ENCODE results near the gene CACNA1G.

CACNA1G gene

GRCh38 chr17:50570032-50570431 lies 9.5 kb downstream of the CACNA1G start:
- no peak for DNase-seq

- DNase-seq, result no peak
Measured at GRCh38 chr17:50570528-50570927, 10.0 kb downstream of the CACNA1G start.

- DNase-seq, result no peak
Measured at GRCh38 chr17:50571681-50572080, 11.2 kb downstream of the CACNA1G start.

- no peak for DNase-seq
Measured at GRCh38 chr17:50572541-50572940, 12.0 kb downstream of the CACNA1G start.

- peak; percentile 78 to 91 for DNase-seq
Measured at GRCh38 chr17:50573866-50574611, 13.5 kb downstream of the CACNA1G start.

- DNase-seq, result peak; percentile 38 to 71
Measured at GRCh38 chr17:50575581-50576210, 15.2 kb downstream of the CACNA1G start.

- no peak for DNase-seq
Measured at GRCh38 chr17:50576864-50577263, 16.3 kb downstream of the CACNA1G start.

GRCh38 chr17:50577451-50577954 lies 17.0 kb downstream of the CACNA1G start:
- DNase-seq, result no peak

- DNase-seq, result no peak
Measured at GRCh38 chr17:50578173-50578572, 17.7 kb downstream of the CACNA1G start.

GRCh38 chr17:50579399-50579798 lies 18.9 kb downstream of the CACNA1G start:
- no peak for DNase-seq

GRCh38 chr17:50580646-50581045 lies 20.1 kb downstream of the CACNA1G start:
- peak in 1 of 2 experiments; percentile 48 for DNase-seq

- no peak for DNase-seq
Measured at GRCh38 chr17:50581316-50581715, 20.8 kb downstream of the CACNA1G start.

GRCh38 chr17:50582741-50583140 lies 22.2 kb downstream of the CACNA1G start:
- DNase-seq, result no peak

GRCh38 chr17:50583641-50584040 lies 23.1 kb downstream of the CACNA1G start:
- DNase-seq, result no peak

GRCh38 chr17:50584116-50584515 lies 23.6 kb downstream of the CACNA1G start:
- no peak for DNase-seq

- DNase-seq, result no peak
Measured at GRCh38 chr17:50584749-50585148, 24.2 kb downstream of the CACNA1G start.

GRCh38 chr17:50585346-50585745 lies 24.8 kb downstream of the CACNA1G start:
- no peak for DNase-seq

- no peak for DNase-seq
Measured at GRCh38 chr17:50585891-50586290, 25.4 kb downstream of the CACNA1G start.

- DNase-seq, result peak; percentile 29 to 80
Measured at GRCh38 chr17:50586421-50587247, 26.1 kb downstream of the CACNA1G start.

- no peak for DNase-seq
Measured at GRCh38 chr17:50587571-50587970, 27.1 kb downstream of the CACNA1G start.

GRCh38 chr17:50588391-50589049 lies 28.0 kb downstream of the CACNA1G start:
- DNase-seq, result no peak

- DNase-seq, result no peak
Measured at GRCh38 chr17:50589095-50589705, 28.7 kb downstream of the CACNA1G start.
